K562 (cell line): ENCODE data around the gene CACNA2D3. TPM values are rescaled to one million over a fixed set of nuclear protein-coding genes. Genes with fewer than 3 reads are reported as not detected.

Experiments used
- ATAC-seq: fragments of 200-7000 bp; cut with Tn5 transposase; 3 replicates; pipeline ENCODE4 v1.9.1; 2020; ENCODE audit warnings: moderate library complexity
- BruUV-seq: library from RNA; stranded (reverse); fragments of 400-500 nt; replicated peaks from 2 replicates; lab custom pipeline; 2021; lab: Mats Ljungman, UMichigan
- CTCF ChIA-PET: fragments of 300-600 bp; formaldehyde crosslinking; extraction: SDS; loops from one replicate; lab custom pipeline; 2021; ENCODE audit warnings: low intra/inter-chr PET ratio; lab: Yijun Ruan, JAX
- POLR2A ChIA-PET: fragments of 300-600, 350-650 bp; sonication (Branson Sonifier 250); formaldehyde crosslinking; extraction: SDS; loops from one replicate; lab custom pipeline; 2021; ENCODE audit warnings: antibody characterized with exemption, inconsistent platforms; lab: Yijun Ruan, JAX
- DNase-seq, 4 experiments: peaks; one replicate each; pipeline versions ENCODE4 v3.0.0 to v3.0.0-alpha.2; 2011 to 2018; ENCODE audit warnings: low spot score in 3 of 4, mixed read lengths in 3 of 4; ENCODE audit errors: extremely low read depth in 1 of 4
- FAIRE-seq: peaks from 2 replicates; lab custom pipeline; 2011; peaks lifted over from hg19 to GRCh38; lab: Jason Lieb, UNC
- H2AFZ ChIP-seq: 2 replicates; pipeline ENCODE4 v1.6.0; 2011; ENCODE audit warnings: low read depth, low read length, control low read depth, inconsistent platforms
- H3K27ac ChIP-seq: fragments of 200-600 bp; 3 replicates; pipeline ENCODE4 v1.8.0; 2011; ENCODE audit warnings: low read depth, mild to moderate bottlenecking, control low read depth, inconsistent platforms, low read length, moderate library complexity, mixed read lengths; ENCODE audit errors: extremely low read depth
- H3K27me3 ChIP-seq, 2 experiments: fragments of 300-600 bp in 1 of 2; 2 replicates in 1 of 2; 3 replicates in 1 of 2; pipeline versions ENCODE4 v1.6.0 to v1.8.0; 2011; ENCODE audit warnings: inconsistent platforms in 2 of 2, low read length in 2 of 2, mild to moderate bottlenecking in 1 of 2, mixed read lengths in 1 of 2, moderate library complexity in 1 of 2; ENCODE audit not compliant: control insufficient read depth in 2 of 2, insufficient read depth in 2 of 2
- H3K36me3 ChIP-seq: fragments of 300-600 bp; 3 replicates; pipeline ENCODE4 v1.8.0; 2011; ENCODE audit warnings: mild to moderate bottlenecking, low read length, inconsistent platforms; ENCODE audit not compliant: control insufficient read depth, insufficient read depth
- H3K4me1 ChIP-seq, 2 experiments: fragments of 200-600 bp in 1 of 2; replicated peaks in 1 of 2; 2 replicates in 1 of 2; 3 replicates in 1 of 2; pipeline versions ENCODE4 v1.5.1 to v1.8.0; 2011; ENCODE audit warnings: inconsistent platforms in 2 of 2, low read length in 2 of 2, mild to moderate bottlenecking in 1 of 2, mixed read lengths in 1 of 2, moderate library complexity in 1 of 2; ENCODE audit not compliant: control insufficient read depth in 2 of 2, insufficient read depth in 2 of 2
- H3K4me2 ChIP-seq: 2 replicates; pipeline ENCODE4 v1.6.1; 2011; ENCODE audit warnings: low read length, control low read depth, inconsistent platforms, mixed read lengths; ENCODE audit not compliant: insufficient read depth
- H3K4me3 ChIP-seq: fragments of 200-600 bp; sonication (generic), shearing (Covaris generic); 2 replicates; pipeline ENCODE4 v1.5.1; 2016; ENCODE audit warnings: control low read depth, inconsistent platforms
- H3K79me2 ChIP-seq: fragments of 200-600 bp; 3 replicates; pipeline ENCODE4 v1.8.0; 2011; ENCODE audit warnings: low read length, inconsistent platforms; ENCODE audit not compliant: control insufficient read depth, insufficient read depth
- H3K9ac ChIP-seq, 2 experiments: 2 replicates each; pipeline versions ENCODE4 v1.6.0 to v1.6.1; 2011; ENCODE audit warnings: low read depth in 2 of 2, low read length in 2 of 2, control low read depth in 1 of 2, inconsistent platforms in 1 of 2, mild to moderate bottlenecking in 1 of 2, mixed read lengths in 1 of 2; ENCODE audit not compliant: insufficient read depth in 1 of 2
- H3K9me1 ChIP-seq: one replicate; pipeline ENCODE4 v1.6.0; 2011; ENCODE audit warnings: inconsistent platforms, mild to moderate bottlenecking, low read length, moderate library complexity; ENCODE audit not compliant: control insufficient read depth, insufficient read depth
- H3K9me3 ChIP-seq: replicated peaks from 2 replicates; pipeline ENCODE4 v1.5.1; 2011; ENCODE audit warnings: low read depth, low read length, inconsistent platforms; ENCODE audit not compliant: control insufficient read depth, insufficient read depth
- H4K20me1 ChIP-seq: replicated peaks from 2 replicates; pipeline ENCODE4 v1.6.1; 2011; ENCODE audit warnings: low read length, inconsistent platforms, mixed read lengths; ENCODE audit not compliant: control insufficient read depth, insufficient read depth
- ATF3 ChIP-seq, 2 experiments: fragments of 450-650 bp in 1 of 2; sonication (generic) in 1 of 2; formaldehyde crosslinking in 1 of 2; IDR thresholded peaks in 1 of 2; conservative IDR thresholded peaks in 1 of 2; 2 replicates each; pipeline versions ENCODE4 v1.6.1 to v1.8.1; 2016 to 2023; ENCODE audit warnings: mild to moderate bottlenecking in 2 of 2, moderate library complexity in 2 of 2, inconsistent platforms in 1 of 2, missing genetic modification reagents in 1 of 2
- CHCHD3 ChIP-seq: fragments of 250-450 bp; sonication (Bioruptor Pico); IDR thresholded peaks from 2 replicates; pipeline ENCODE4 v2.1.2; 2022; ENCODE audit warnings: mild to moderate bottlenecking
- CUX1 ChIP-seq: fragments of 200-800 bp; sonication (Bioruptor generic); IDR thresholded peaks from 2 replicates; pipeline ENCODE4 v1.6.1; 2016; ENCODE audit warnings: missing genetic modification characterization, missing compliant biosample characterization
- DIDO1 ChIP-seq: fragments of 450-650 bp; IDR thresholded peaks from 2 replicates; pipeline ENCODE4 v1.6.1; 2016; ENCODE audit warnings: low read depth, missing biosample characterization, missing genetic modification characterization
- ILK ChIP-seq: fragments of 450-650 bp; IDR thresholded peaks from 2 replicates; pipeline ENCODE4 v1.6.1; 2016; ENCODE audit warnings: missing genetic modification characterization, low read depth, mild to moderate bottlenecking, missing compliant biosample characterization, moderate library complexity, borderline replicate concordance
- NR1H2 ChIP-seq: sonication (generic); formaldehyde crosslinking; IDR thresholded peaks from 2 replicates; pipeline ENCODE4 v1.4.0; 2020; ENCODE audit warnings: mild to moderate bottlenecking, missing genetic modification reagents
- POLR2A ChIP-seq: fragments of 450-650 bp; conservative IDR thresholded peaks from 2 replicates; pipeline ENCODE4 v1.6.1; 2016
- SREBF2 ChIP-seq: sonication (generic); formaldehyde crosslinking; IDR thresholded peaks from 2 replicates; pipeline ENCODE4 v1.4.0; 2020; ENCODE audit warnings: mild to moderate bottlenecking, missing genetic modification reagents
- ZFP36 ChIP-seq: fragments of 150-350 bp; IDR thresholded peaks from 2 replicates; pipeline ENCODE4 v1.6.1; 2018; ENCODE audit warnings: low read length, low read depth; ENCODE audit not compliant: partially characterized antibody
- ZNF695 ChIP-seq: fragments of 450-650 bp; formaldehyde crosslinking; IDR thresholded peaks from 2 replicates; pipeline ENCODE4 v1.4.0; 2020; ENCODE audit warnings: mild to moderate bottlenecking, moderate library complexity
- in situ Hi-C: fragments of 300-500 bp; cut with MboI; formaldehyde crosslinking; loops from 4 replicates; pipeline ENCODE4 v1.15.0; 2018; ENCODE audit warnings: inconsistent platforms, mixed read lengths
- intact Hi-C: fragments of 100-400 bp; cut with micrococcal nuclease; formaldehyde crosslinking; loops from 2 replicates; pipeline ENCODE4 v1.14.2; 2022
- polyA plus RNA-seq, 8 experiments: library from polyadenylated mRNA; depleted of rRNA in 4 of 8; stranded (reverse) in 5 of 8; unstranded in 3 of 8; fragments of >200 nt; fragmentation: Nextera tagmentation in 2 of 8; fragmentation: Illumina TruSeq in 1 of 8; extraction: Ambion mirVana in 2 of 8; extraction: Trizol in 1 of 8; gene quantifications; 2 replicates each; pipeline versions ENCODE4 v1.2.1 to v1.2.3, GENCODE V29; 2011 to 2014; ENCODE audit warnings: inconsistent platforms in 1 of 8, missing spikeins in 1 of 8
- total RNA-seq, 7 experiments: library from RNA; depleted of rRNA in 6 of 7; stranded (reverse); fragments of >200 nt in 6 of 7; fragmentation: Illumina TruSeq in 2 of 7; extraction: Trizol in 2 of 7; gene quantifications; 2 replicates each; pipeline versions ENCODE4 v1.2.1 to v1.2.3, GENCODE V29; 2011 to 2021; ENCODE audit warnings: low replicate concordance in 1 of 7
- TF ChIP-seq, protein P1 (sequence below): fragments of 450-650 bp; IDR thresholded peaks from 2 replicates; pipeline ENCODE4 v1.7.1; 2018; ENCODE audit warnings: mild to moderate bottlenecking, low read depth; ENCODE audit not compliant: partially characterized antibody
- TF ChIP-seq, protein P2 (sequence below): fragments of 250-450 bp; sonication (Bioruptor Pico); IDR thresholded peaks from 2 replicates; pipeline ENCODE4 v1.5.0; 2021

Gene CACNA2D3
- total and polyA plus RNA-seq, 9 of the 15 experiments (the other 6 are each of a cell fraction or from before 2014, with no cell fraction given), result 0.01 TPM; not detected in 8

DNA sequence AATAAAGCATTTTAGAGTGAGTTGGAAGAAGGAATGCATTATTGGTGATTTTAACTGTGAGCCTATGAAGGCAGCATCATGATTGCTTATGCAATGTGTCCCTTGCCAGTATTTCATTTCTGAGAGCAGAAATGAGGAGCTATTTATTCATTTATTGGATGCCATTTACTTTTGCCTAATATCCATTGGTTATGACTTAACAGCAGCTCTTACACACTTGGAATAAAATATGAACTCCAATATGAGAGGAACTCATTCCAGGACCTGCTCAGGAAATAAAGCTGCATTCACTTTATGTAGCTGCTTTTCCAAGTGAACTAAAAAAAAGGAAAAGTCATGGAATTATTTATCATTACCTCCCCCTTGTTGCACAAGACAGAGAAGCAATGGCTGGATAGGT, 525.4 kb downstream of the CACNA2D3 start:
- H3K79me2 ChIP-seq, result no peaks in the 10 kb centered on the region
- no peak overlapping the region for H3K4me3 ChIP-seq
- H3K27me3 ChIP-seq, result no peaks in the 10 kb centered on the region
- H3K9me3 ChIP-seq, result no peaks in the 10 kb centered on the region
- H3K27ac ChIP-seq, result no peak overlapping the region
- no peaks in the 10 kb centered on the region for H3K36me3 ChIP-seq
- intact Hi-C loops, result no loop called here
- POLR2A ChIA-PET, result interaction anchor here (0.6 kb wide), 1 partner anchor 525 kb away, joined by 3 read pairs; no protein-coding TSS in a partner anchor
- CTCF ChIA-PET, result no interaction called here
- no peak overlapping the region for H3K4me2 ChIP-seq
- no peak for ATAC-seq
- no peaks in the 10 kb centered on the region for H3K4me1 ChIP-seq
- in situ Hi-C loops, result no loop called here
- H3K9me1 ChIP-seq, result no peaks in the 10 kb centered on the region
- H4K20me1 ChIP-seq, result no peaks in the 10 kb centered on the region
- BruUV-seq, result no TSS peak
- no peak overlapping the region for H2AFZ ChIP-seq
- H3K9ac ChIP-seq, result no peak overlapping the region
- DNase-seq, result no peak
- no peak for FAIRE-seq
- TF ChIP-seq CHCHD3 (CRISPR knock-in tag) (no peak), DIDO1 (tag) (no peak), NR1H2 (CRISPR knock-in tag) (no peak), POLR2A (no peak), SREBF2 (CRISPR knock-in tag) (no peak), ZFP36 (no peak), ILK (tag) (no peak), ATF3 (IDR thresholded peaks at IDR 0.05) (no peak), ATF3 (CRISPR knock-in tag; conservative IDR thresholded peaks at IDR 0.05) (no peak), CUX1 (no peak), ZNF695 (CRISPR knock-in tag) (no peak)
- TF ChIP-seq, protein P1, sequence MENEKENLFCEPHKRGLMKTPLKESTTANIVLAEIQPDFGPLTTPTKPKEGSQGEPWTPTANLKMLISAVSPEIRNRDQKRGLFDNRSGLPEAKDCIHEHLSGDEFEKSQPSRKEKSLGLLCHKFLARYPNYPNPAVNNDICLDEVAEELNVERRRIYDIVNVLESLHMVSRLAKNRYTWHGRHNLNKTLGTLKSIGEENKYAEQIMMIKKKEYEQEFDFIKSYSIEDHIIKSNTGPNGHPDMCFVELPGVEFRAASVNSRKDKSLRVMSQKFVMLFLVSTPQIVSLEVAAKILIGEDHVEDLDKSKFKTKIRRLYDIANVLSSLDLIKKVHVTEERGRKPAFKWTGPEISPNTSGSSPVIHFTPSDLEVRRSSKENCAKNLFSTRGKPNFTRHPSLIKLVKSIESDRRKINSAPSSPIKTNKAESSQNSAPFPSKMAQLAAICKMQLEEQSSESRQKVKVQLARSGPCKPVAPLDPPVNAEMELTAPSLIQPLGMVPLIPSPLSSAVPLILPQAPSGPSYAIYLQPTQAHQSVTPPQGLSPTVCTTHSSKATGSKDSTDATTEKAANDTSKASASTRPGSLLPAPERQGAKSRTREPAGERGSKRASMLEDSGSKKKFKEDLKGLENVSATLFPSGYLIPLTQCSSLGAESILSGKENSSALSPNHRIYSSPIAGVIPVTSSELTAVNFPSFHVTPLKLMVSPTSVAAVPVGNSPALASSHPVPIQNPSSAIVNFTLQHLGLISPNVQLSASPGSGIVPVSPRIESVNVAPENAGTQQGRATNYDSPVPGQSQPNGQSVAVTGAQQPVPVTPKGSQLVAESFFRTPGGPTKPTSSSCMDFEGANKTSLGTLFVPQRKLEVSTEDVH, result no peak
- TF ChIP-seq, protein P2, sequence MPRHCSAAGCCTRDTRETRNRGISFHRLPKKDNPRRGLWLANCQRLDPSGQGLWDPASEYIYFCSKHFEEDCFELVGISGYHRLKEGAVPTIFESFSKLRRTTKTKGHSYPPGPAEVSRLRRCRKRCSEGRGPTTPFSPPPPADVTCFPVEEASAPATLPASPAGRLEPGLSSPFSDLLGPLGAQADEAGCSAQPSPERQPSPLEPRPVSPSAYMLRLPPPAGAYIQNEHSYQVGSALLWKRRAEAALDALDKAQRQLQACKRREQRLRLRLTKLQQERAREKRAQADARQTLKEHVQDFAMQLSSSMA (CRISPR knock-in tag), result no peak
